WTC11 (cell line): Measurements from ENCODE around the gene MFGE8. TPM values are rescaled to one million over a fixed set of nuclear protein-coding genes. Genes with fewer than 3 reads are reported as not detected.

Source experiments
- ATAC-seq: fragments of 200-7000 bp; cut with Tn5 transposase; 2 replicates; pipeline ENCODE4 v1.10.0; 2021; ENCODE audit warnings: mild to moderate bottlenecking, moderate library complexity
- CTCF ChIA-PET: fragments of 300-600 bp; sonication (Branson Sonifier 250); formaldehyde crosslinking; loops from one replicate; lab custom pipeline; 2021; ENCODE audit warnings: antibody characterized with exemption; lab: Charles Lee
- POLR2A ChIA-PET: fragments of 350-600 bp; sonication (Branson Sonifier 250); formaldehyde crosslinking; loops from one replicate; lab custom pipeline; 2021; ENCODE audit warnings: antibody characterized with exemption; lab: Charles Lee
- DNase-seq: peaks from one replicate; pipeline ENCODE4 v3.0.0; 2021; ENCODE audit warnings: low spot score
- H3K27ac Mint-ChIP-seq: 2 replicates; pipeline ENCODE4 v1.8.0; 2021; ENCODE audit warnings: mixed read lengths
- H3K27me3 Mint-ChIP-seq: 2 replicates; pipeline ENCODE4 v1.8.0; 2021; ENCODE audit warnings: low read depth, mild to moderate bottlenecking, moderate library complexity, mixed read lengths
- H3K36me3 Mint-ChIP-seq: 2 replicates; pipeline ENCODE4 v1.8.0; 2021; ENCODE audit warnings: mixed read lengths
- H3K4me1 Mint-ChIP-seq: 2 replicates; pipeline ENCODE4 v1.8.0; 2022; ENCODE audit warnings: mixed read lengths
- H3K4me3 Mint-ChIP-seq: 2 replicates; pipeline ENCODE4 v1.8.0; 2021; ENCODE audit warnings: mild to moderate bottlenecking, moderate library complexity, mixed read lengths
- H3K9me3 Mint-ChIP-seq: 2 replicates; pipeline ENCODE4 v1.8.0; 2021; ENCODE audit warnings: mixed read lengths
- ATF6 ChIP-seq: sonication (generic); formaldehyde crosslinking; IDR thresholded peaks from 2 replicates; pipeline ENCODE4 v1.8.1; 2023; ENCODE audit warnings: mild to moderate bottlenecking, missing genetic modification reagents
- CREM ChIP-seq: sonication (generic); formaldehyde crosslinking; IDR thresholded peaks from 2 replicates; pipeline ENCODE4 v1.8.1; 2022; ENCODE audit warnings: mild to moderate bottlenecking, missing genetic modification reagents, moderate library complexity
- GTF2I ChIP-seq: fragments of 250-450 bp; sonication (Bioruptor Pico); conservative IDR thresholded peaks from 2 replicates; pipeline ENCODE4 v1.4.0; 2021; ENCODE audit warnings: mild to moderate bottlenecking
- MXD4 ChIP-seq: fragments of 250-450 bp; sonication (Bioruptor Pico); IDR thresholded peaks from 2 replicates; pipeline ENCODE4 v1.8.0; 2021; ENCODE audit warnings: mild to moderate bottlenecking, moderate library complexity, borderline replicate concordance
- MYBL2 ChIP-seq: sonication (generic); formaldehyde crosslinking; IDR thresholded peaks from 2 replicates; pipeline ENCODE4 v1.8.1; 2023; ENCODE audit warnings: mild to moderate bottlenecking, moderate library complexity, missing genetic modification reagents
- NR1H2 ChIP-seq: sonication (generic); formaldehyde crosslinking; IDR thresholded peaks from 2 replicates; pipeline ENCODE4 v1.9.0; 2021; ENCODE audit warnings: mild to moderate bottlenecking, moderate library complexity, missing genetic modification reagents
- TCF7 ChIP-seq: sonication (generic); formaldehyde crosslinking; IDR thresholded peaks from 2 replicates; pipeline ENCODE4 v1.8.0; 2022; ENCODE audit warnings: mild to moderate bottlenecking, low read depth, missing genetic modification reagents, moderate library complexity
- TEAD4 ChIP-seq: sonication (generic); formaldehyde crosslinking; IDR thresholded peaks from 2 replicates; pipeline ENCODE4 v1.8.0; 2022; ENCODE audit warnings: mild to moderate bottlenecking, missing genetic modification reagents
- ZNF138 ChIP-seq: sonication (generic); formaldehyde crosslinking; conservative IDR thresholded peaks from 2 replicates; pipeline ENCODE4 v1.8.1; 2022; ENCODE audit warnings: mild to moderate bottlenecking, moderate library complexity, missing genetic modification reagents
- ZNF219 ChIP-seq: sonication (generic); formaldehyde crosslinking; IDR thresholded peaks from 2 replicates; pipeline ENCODE4 v1.8.0; 2023; ENCODE audit warnings: missing genetic modification reagents, mild to moderate bottlenecking, borderline replicate concordance
- ZNF263 ChIP-seq: sonication (generic); formaldehyde crosslinking; IDR thresholded peaks from 2 replicates; pipeline ENCODE4 v1.8.1; 2022; ENCODE audit warnings: low read depth, mild to moderate bottlenecking, moderate library complexity, missing genetic modification reagents
- ZNF317 ChIP-seq: sonication (generic); formaldehyde crosslinking; IDR thresholded peaks from 2 replicates; pipeline ENCODE4 v1.8.1; 2023; ENCODE audit warnings: low read depth, mild to moderate bottlenecking, moderate library complexity, missing genetic modification reagents, borderline replicate concordance
- ZNF416 ChIP-seq: fragments of 250-450 bp; sonication (Bioruptor Pico); IDR thresholded peaks from 2 replicates; pipeline ENCODE4 v1.9.0; 2021; ENCODE audit warnings: mild to moderate bottlenecking, inconsistent platforms
- ZNF532 ChIP-seq: fragments of 250-450 bp; sonication (Bioruptor Pico); IDR thresholded peaks from 2 replicates; pipeline ENCODE4 v1.9.0; 2021; ENCODE audit warnings: mild to moderate bottlenecking, borderline replicate concordance
- total RNA-seq: library from RNA; stranded (reverse); gene quantifications from 3 replicates; pipeline ENCODE4 v1.2.3, GENCODE V29; 2021
- TF ChIP-seq, protein P1 (sequence below): fragments of 250-450 bp; sonication (Bioruptor Pico); IDR thresholded peaks from 2 replicates; pipeline ENCODE4 v1.9.0; 2021; ENCODE audit warnings: mild to moderate bottlenecking
- TF ChIP-seq, protein P2 (sequence below): sonication (generic); formaldehyde crosslinking; IDR thresholded peaks from 2 replicates; pipeline ENCODE4 v1.8.0; 2022; ENCODE audit warnings: mild to moderate bottlenecking, missing genetic modification reagents
- TF ChIP-seq, protein P3 (sequence below): sonication (generic); formaldehyde crosslinking; conservative IDR thresholded peaks from 2 replicates; pipeline ENCODE4 v1.8.1; 2023; ENCODE audit warnings: mild to moderate bottlenecking, low read depth, missing genetic modification reagents, moderate library complexity

MFGE8 gene
- total RNA-seq, 1 experiment from 2014 or later, result 719 TPM

GRCh38 chr15:88908697-88909621 is 4.2 kb downstream of the MFGE8 start (continued):
- TF ChIP-seq, protein P1, sequence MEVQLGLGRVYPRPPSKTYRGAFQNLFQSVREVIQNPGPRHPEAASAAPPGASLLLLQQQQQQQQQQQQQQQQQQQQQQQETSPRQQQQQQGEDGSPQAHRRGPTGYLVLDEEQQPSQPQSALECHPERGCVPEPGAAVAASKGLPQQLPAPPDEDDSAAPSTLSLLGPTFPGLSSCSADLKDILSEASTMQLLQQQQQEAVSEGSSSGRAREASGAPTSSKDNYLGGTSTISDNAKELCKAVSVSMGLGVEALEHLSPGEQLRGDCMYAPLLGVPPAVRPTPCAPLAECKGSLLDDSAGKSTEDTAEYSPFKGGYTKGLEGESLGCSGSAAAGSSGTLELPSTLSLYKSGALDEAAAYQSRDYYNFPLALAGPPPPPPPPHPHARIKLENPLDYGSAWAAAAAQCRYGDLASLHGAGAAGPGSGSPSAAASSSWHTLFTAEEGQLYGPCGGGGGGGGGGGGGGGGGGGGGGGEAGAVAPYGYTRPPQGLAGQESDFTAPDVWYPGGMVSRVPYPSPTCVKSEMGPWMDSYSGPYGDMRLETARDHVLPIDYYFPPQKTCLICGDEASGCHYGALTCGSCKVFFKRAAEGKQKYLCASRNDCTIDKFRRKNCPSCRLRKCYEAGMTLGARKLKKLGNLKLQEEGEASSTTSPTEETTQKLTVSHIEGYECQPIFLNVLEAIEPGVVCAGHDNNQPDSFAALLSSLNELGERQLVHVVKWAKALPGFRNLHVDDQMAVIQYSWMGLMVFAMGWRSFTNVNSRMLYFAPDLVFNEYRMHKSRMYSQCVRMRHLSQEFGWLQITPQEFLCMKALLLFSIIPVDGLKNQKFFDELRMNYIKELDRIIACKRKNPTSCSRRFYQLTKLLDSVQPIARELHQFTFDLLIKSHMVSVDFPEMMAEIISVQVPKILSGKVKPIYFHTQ, result no peak
- TF ChIP-seq ZNF317 (CRISPR knock-in tag) (no peak), CREM (CRISPR knock-in tag) (no peak)
- TF ChIP-seq, protein P2, sequence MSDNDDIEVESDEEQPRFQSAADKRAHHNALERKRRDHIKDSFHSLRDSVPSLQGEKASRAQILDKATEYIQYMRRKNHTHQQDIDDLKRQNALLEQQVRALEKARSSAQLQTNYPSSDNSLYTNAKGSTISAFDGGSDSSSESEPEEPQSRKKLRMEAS, result no peak
- TF ChIP-seq, protein P3, sequence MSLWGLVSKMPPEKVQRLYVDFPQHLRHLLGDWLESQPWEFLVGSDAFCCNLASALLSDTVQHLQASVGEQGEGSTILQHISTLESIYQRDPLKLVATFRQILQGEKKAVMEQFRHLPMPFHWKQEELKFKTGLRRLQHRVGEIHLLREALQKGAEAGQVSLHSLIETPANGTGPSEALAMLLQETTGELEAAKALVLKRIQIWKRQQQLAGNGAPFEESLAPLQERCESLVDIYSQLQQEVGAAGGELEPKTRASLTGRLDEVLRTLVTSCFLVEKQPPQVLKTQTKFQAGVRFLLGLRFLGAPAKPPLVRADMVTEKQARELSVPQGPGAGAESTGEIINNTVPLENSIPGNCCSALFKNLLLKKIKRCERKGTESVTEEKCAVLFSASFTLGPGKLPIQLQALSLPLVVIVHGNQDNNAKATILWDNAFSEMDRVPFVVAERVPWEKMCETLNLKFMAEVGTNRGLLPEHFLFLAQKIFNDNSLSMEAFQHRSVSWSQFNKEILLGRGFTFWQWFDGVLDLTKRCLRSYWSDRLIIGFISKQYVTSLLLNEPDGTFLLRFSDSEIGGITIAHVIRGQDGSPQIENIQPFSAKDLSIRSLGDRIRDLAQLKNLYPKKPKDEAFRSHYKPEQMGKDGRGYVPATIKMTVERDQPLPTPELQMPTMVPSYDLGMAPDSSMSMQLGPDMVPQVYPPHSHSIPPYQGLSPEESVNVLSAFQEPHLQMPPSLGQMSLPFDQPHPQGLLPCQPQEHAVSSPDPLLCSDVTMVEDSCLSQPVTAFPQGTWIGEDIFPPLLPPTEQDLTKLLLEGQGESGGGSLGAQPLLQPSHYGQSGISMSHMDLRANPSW, result no peak

DNA sequence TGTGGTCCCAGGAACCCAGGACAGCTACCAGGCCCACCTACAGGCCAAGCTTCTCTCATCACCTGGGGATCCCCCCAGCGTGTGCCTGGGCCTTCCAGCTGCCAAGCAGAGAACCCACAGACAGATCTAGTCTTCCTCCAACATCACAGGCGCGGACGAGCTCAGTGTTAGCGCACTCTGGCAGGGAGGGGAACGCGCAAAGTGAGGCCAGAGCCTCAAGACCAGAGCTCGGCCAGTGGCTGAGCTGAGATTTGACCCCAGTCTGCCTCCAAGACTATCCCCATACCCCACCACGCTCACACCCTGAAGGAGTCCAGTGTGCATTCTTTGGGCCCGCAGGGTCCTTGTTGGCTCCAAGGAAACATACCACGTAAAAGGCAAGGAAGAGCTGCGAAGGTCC is 5.1 kb downstream of the MFGE8 start:
- TF ChIP-seq ZNF219 (CRISPR knock-in tag) (no peak), ATF6 (no peak), ZNF416 (CRISPR knock-in tag) (no peak), MXD4 (CRISPR knock-in tag) (no peak), MYBL2 (CRISPR knock-in tag) (no peak), ZNF138 (CRISPR knock-in tag) (no peak), TEAD4 (CRISPR knock-in tag) (no peak)
- H3K4me3 Mint-ChIP-seq, result peak overlapping the region; percentile 15; the same call in 1 of the 2 replicates
- H3K36me3 Mint-ChIP-seq, result peaks cover 87% of the 10 kb centered on the region
- no peaks in the 10 kb centered on the region for H3K9me3 Mint-ChIP-seq
- POLR2A ChIA-PET, result no interaction called here
- H3K27ac Mint-ChIP-seq, result peak overlapping the region; percentile 90
- no peak for ATAC-seq
- CTCF ChIA-PET, result interaction anchor here (0.7 to 8.6 kb wide), 6 partner anchors 10 to 270 kb away, joined by 3 to 226 read pairs (median 4); partner anchors contain the start of gene HAPLN3
- peaks cover 76% of the 10 kb centered on the region for H3K4me1 Mint-ChIP-seq
- H3K27me3 Mint-ChIP-seq, result no peaks in the 10 kb centered on the region; the same call in 1 of the 2 replicates
- no peak for DNase-seq

- ATAC-seq, result no peak
- H3K27ac Mint-ChIP-seq, result peak overlapping the region; percentile 72; the same call in 1 of the 2 replicates
- no peaks in the 10 kb centered on the region; the same call in 1 of the 2 replicates for H3K27me3 Mint-ChIP-seq
- H3K9me3 Mint-ChIP-seq, result no peaks in the 10 kb centered on the region
- DNase-seq, result no peak
- H3K4me1 Mint-ChIP-seq, result peaks cover 76% of the 10 kb centered on the region
- ChIA-PET POLR2A (no interaction called here), CTCF (interaction anchor here (0.9 to 8.6 kb wide), 3 partner anchors 9 to 264 kb away, joined by 3 to 226 read pairs (median 18); no protein-coding TSS in a partner anchor)
- H3K36me3 Mint-ChIP-seq, result peaks cover 95% of the 10 kb centered on the region
- no peak overlapping the region for H3K4me3 Mint-ChIP-seq
- no peak for TF ChIP-seq ZNF416 (CRISPR knock-in tag)
- TF ChIP-seq NR1H2 (CRISPR knock-in tag), result no peak
- TF ChIP-seq ZNF532 (CRISPR knock-in tag), result no peak
- TF ChIP-seq GTF2I, result no peak
- no peak for TF ChIP-seq ZNF263 (CRISPR knock-in tag)
- no peak for TF ChIP-seq TCF7
- no peak for TF ChIP-seq MYBL2 (CRISPR knock-in tag)
- no peak for TF ChIP-seq ATF6
These were observed 6.1 kb downstream of the MFGE8 start for GRCh38 chr15:88907111-88907510.
